Fibroblast of lung (primary cell): ENCODE measurements around the gene ZNF598.

Experiments
- CTCF ChIP-seq, 2 donors: IDR thresholded peaks in 1 of 2; conservative IDR thresholded peaks in 1 of 2; 1 replicate in 1 of 2; 2 replicates in 1 of 2; pipeline ENCODE4 v1.5.1; 2011 to 2012; ENCODE audit warnings: low read length in 2 of 2, control low read depth in 1 of 2, inconsistent platforms in 1 of 2, low read depth in 1 of 2, mild to moderate bottlenecking in 1 of 2
- EZH2 ChIP-seq: IDR thresholded peaks from 2 replicates; pipeline ENCODE4 v1.5.1; 2012; ENCODE audit warnings: low read length, control low read depth, mild to moderate bottlenecking; ENCODE audit errors: missing control alignments

DNA sequence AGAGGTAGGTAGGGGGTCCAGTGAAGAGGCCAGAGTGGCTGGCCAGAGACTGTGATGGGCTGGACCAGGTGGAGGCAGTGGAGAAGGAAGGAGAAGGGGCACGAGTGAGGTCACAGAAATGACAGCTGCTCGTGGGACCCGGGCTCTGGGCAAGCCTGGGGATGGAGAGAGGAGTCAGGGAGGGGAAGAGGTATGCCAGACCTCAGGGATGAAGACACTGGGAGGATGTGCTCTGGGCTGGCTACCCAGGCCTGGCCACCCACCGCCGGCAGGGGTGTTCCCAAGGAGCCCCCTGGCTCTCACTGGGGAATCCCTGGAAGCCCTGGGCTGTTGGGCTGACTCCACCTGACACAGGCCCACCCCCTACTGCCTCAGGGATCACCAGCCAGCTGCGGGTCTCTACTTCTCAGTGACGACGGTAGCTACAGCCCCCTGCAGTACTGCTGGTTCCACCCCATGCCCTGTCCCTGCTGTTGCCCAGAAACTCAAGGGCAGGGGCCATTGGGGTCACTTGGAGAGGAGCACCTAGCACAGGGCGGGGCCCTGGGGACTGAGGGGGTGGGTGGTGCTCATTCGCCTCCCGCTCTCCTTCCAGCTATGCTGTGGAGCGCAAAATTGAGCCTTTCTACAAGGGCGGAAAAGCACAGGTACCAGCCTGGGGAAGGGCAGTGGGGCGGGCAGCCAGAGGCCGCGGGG lies 36.0 kb downstream of the ZNF598 start:
- TF ChIP-seq CTCF (conservative IDR thresholded peaks at IDR 0.05 in 1 of 2, IDR thresholded peaks at IDR 0.05 in 1 of 2; ENCODE audit: low read depth in 1 of 2, low read length in 2 of 2) (no peak), EZH2 (no peak)
